Activated CD4-positive, alpha-beta memory T cell treated with anti-CD3 and anti-CD28 coated beads, Interleukin-2, amount 10 ng/mL, durations not matched to agents 7 days and 5 days (primary cell): ENCODE measurements around the gene CALD1. TPM values are rescaled to one million over a fixed set of nuclear protein-coding genes. Genes with fewer than 3 reads are reported as not detected.

ENCODE experiments used
- CTCF ChIA-PET: fragments of 350-600 bp; sonication (Branson Sonifier 250); formaldehyde crosslinking; loops from one replicate; lab custom pipeline; 2021; ENCODE audit warnings: antibody characterized with exemption, inconsistent platforms; lab: Charles Lee
- POLR2A ChIA-PET: fragments of 350-600 bp; sonication (Branson Sonifier 250); formaldehyde crosslinking; loops from one replicate; lab custom pipeline; 2021; ENCODE audit warnings: antibody characterized with exemption; lab: Charles Lee
- DNase-seq: peaks from one replicate; pipeline ENCODE4 v3.0.0-alpha.2; 2020
- H3K27ac Mint-ChIP-seq: one replicate; pipeline ENCODE4 v1.8.0; 2021; ENCODE audit warnings: mild to moderate bottlenecking, mixed read lengths
- H3K27me3 Mint-ChIP-seq: one replicate; pipeline ENCODE4 v1.8.0; 2021; ENCODE audit warnings: mixed read lengths
- H3K36me3 Mint-ChIP-seq: one replicate; pipeline ENCODE4 v1.8.0; 2021; ENCODE audit warnings: low read depth, mixed read lengths
- H3K4me1 Mint-ChIP-seq: one replicate; pipeline ENCODE4 v1.8.0; 2021; ENCODE audit warnings: mixed read lengths
- H3K4me3 Mint-ChIP-seq: one replicate; pipeline ENCODE4 v1.8.0; 2021; ENCODE audit warnings: mild to moderate bottlenecking, mixed read lengths
- H3K9me3 Mint-ChIP-seq: one replicate; pipeline ENCODE4 v1.8.0; 2021; ENCODE audit warnings: mixed read lengths
- total RNA-seq, 2 experiments: library from RNA; stranded (reverse); gene quantifications; one replicate each; pipeline ENCODE4 v1.2.3, GENCODE V29; 2021

CALD1 gene
- total RNA-seq, 2 experiments from 2014 or later: 0.38 to 0.63 TPM

GRCh38 chr7:134804854-134805253 lies 25.4 kb downstream of the CALD1 start:
- no peak overlapping the region for H3K27ac Mint-ChIP-seq
- H3K4me1 Mint-ChIP-seq: no peaks in the 10 kb centered on the region
- H3K36me3 Mint-ChIP-seq: no peaks in the 10 kb centered on the region
- H3K27me3 Mint-ChIP-seq: peaks cover 1% of the 10 kb centered on the region
- DNase-seq: no peak
- no peaks in the 10 kb centered on the region for H3K9me3 Mint-ChIP-seq
- ChIA-PET CTCF (no interaction called here), POLR2A (no interaction called here)
- no peak overlapping the region for H3K4me3 Mint-ChIP-seq

GRCh38 chr7:134806197-134806596 lies 26.8 kb downstream of the CALD1 start:
- no peaks in the 10 kb centered on the region for H3K9me3 Mint-ChIP-seq
- DNase-seq: no peak
- ChIA-PET CTCF (no interaction called here), POLR2A (no interaction called here)
- H3K36me3 Mint-ChIP-seq: no peaks in the 10 kb centered on the region
- no peak overlapping the region for H3K27ac Mint-ChIP-seq
- H3K4me3 Mint-ChIP-seq: no peak overlapping the region
- H3K27me3 Mint-ChIP-seq: peaks cover 3% of the 10 kb centered on the region
- no peaks in the 10 kb centered on the region for H3K4me1 Mint-ChIP-seq

- no peak overlapping the region for H3K4me3 Mint-ChIP-seq
- H3K27ac Mint-ChIP-seq: no peak overlapping the region
- H3K4me1 Mint-ChIP-seq: no peaks in the 10 kb centered on the region
- DNase-seq: no peak
- ChIA-PET POLR2A (no interaction called here), CTCF (interaction anchor here (1.1 kb wide), 1 partner anchor 9 kb away, joined by 3 read pairs; no protein-coding TSS in a partner anchor)
- H3K36me3 Mint-ChIP-seq: no peaks in the 10 kb centered on the region
- no peaks in the 10 kb centered on the region for H3K9me3 Mint-ChIP-seq
- peaks cover 9% of the 10 kb centered on the region for H3K27me3 Mint-ChIP-seq
These were observed 30.2 kb downstream of the CALD1 start for GRCh38 chr7:134809616-134810015.

GRCh38 chr7:134811765-134812164 lies 32.3 kb downstream of the CALD1 start:
- Mint-ChIP-seq H3K36me3 (no peaks in the 10 kb centered on the region), H3K27me3 (peaks cover 9% of the 10 kb centered on the region), H3K4me1 (no peaks in the 10 kb centered on the region), H3K9me3 (no peaks in the 10 kb centered on the region), H3K27ac (no peak overlapping the region), H3K4me3 (no peak overlapping the region)
- CTCF ChIA-PET: interaction anchor here (1.1 kb wide), 1 partner anchor 61 kb away, joined by 4 read pairs; no protein-coding TSS in a partner anchor
- no peak for DNase-seq
- POLR2A ChIA-PET: no interaction called here

GRCh38 chr7:134813663-134814396 lies 34.4 kb downstream of the CALD1 start:
- ChIA-PET CTCF (no interaction called here), POLR2A (no interaction called here)
- H3K4me3 Mint-ChIP-seq: no peak overlapping the region
- H3K9me3 Mint-ChIP-seq: no peaks in the 10 kb centered on the region
- H3K4me1 Mint-ChIP-seq: no peaks in the 10 kb centered on the region
- no peak for DNase-seq
- no peak overlapping the region for H3K27ac Mint-ChIP-seq
- no peaks in the 10 kb centered on the region for H3K36me3 Mint-ChIP-seq
- H3K27me3 Mint-ChIP-seq: peaks cover 9% of the 10 kb centered on the region

- H3K27me3 Mint-ChIP-seq: peaks cover 9% of the 10 kb centered on the region
- ChIA-PET CTCF (no interaction called here), POLR2A (no interaction called here)
- no peaks in the 10 kb centered on the region for H3K4me1 Mint-ChIP-seq
- H3K9me3 Mint-ChIP-seq: no peaks in the 10 kb centered on the region
- H3K27ac Mint-ChIP-seq: no peak overlapping the region
- no peak for DNase-seq
- no peaks in the 10 kb centered on the region for H3K36me3 Mint-ChIP-seq
- H3K4me3 Mint-ChIP-seq: no peak overlapping the region
These were observed 35.4 kb downstream of the CALD1 start for GRCh38 chr7:134814730-134815364.

- DNase-seq: no peak
- no peak overlapping the region for H3K4me3 Mint-ChIP-seq
- H3K4me1 Mint-ChIP-seq: no peaks in the 10 kb centered on the region
- H3K27me3 Mint-ChIP-seq: peaks cover 6% of the 10 kb centered on the region
- no peak overlapping the region for H3K27ac Mint-ChIP-seq
- no peaks in the 10 kb centered on the region for H3K36me3 Mint-ChIP-seq
- ChIA-PET POLR2A (no interaction called here), CTCF (no interaction called here)
- H3K9me3 Mint-ChIP-seq: no peaks in the 10 kb centered on the region
These were observed 39.3 kb downstream of the CALD1 start for GRCh38 chr7:134818613-134819345.

GRCh38 chr7:134819401-134819800 lies 40.0 kb downstream of the CALD1 start:
- no peaks in the 10 kb centered on the region for H3K9me3 Mint-ChIP-seq
- no peak overlapping the region for H3K4me3 Mint-ChIP-seq
- peaks cover 2% of the 10 kb centered on the region for H3K27me3 Mint-ChIP-seq
- no peaks in the 10 kb centered on the region for H3K36me3 Mint-ChIP-seq
- no peak overlapping the region for H3K27ac Mint-ChIP-seq
- DNase-seq: no peak
- ChIA-PET POLR2A (no interaction called here), CTCF (no interaction called here)
- no peaks in the 10 kb centered on the region for H3K4me1 Mint-ChIP-seq

- Mint-ChIP-seq H3K36me3 (no peaks in the 10 kb centered on the region), H3K9me3 (no peaks in the 10 kb centered on the region), H3K27ac (no peak overlapping the region), H3K4me1 (no peaks in the 10 kb centered on the region), H3K4me3 (no peak overlapping the region), H3K27me3 (peaks cover 2% of the 10 kb centered on the region)
- POLR2A ChIA-PET: no interaction called here
- DNase-seq: no peak
- CTCF ChIA-PET: no interaction called here
These were observed 40.9 kb downstream of the CALD1 start for GRCh38 chr7:134820295-134820694.

- Mint-ChIP-seq H3K27me3 (peaks cover 2% of the 10 kb centered on the region), H3K36me3 (no peaks in the 10 kb centered on the region), H3K27ac (no peak overlapping the region), H3K4me1 (no peaks in the 10 kb centered on the region), H3K9me3 (no peaks in the 10 kb centered on the region), H3K4me3 (no peak overlapping the region)
- DNase-seq: no peak
- ChIA-PET POLR2A (no interaction called here), CTCF (no interaction called here)
These were observed 41.3 kb downstream of the CALD1 start for GRCh38 chr7:134820778-134821177.

GRCh38 chr7:134823400-134823799 lies 44.0 kb downstream of the CALD1 start:
- Mint-ChIP-seq H3K36me3 (no peaks in the 10 kb centered on the region), H3K9me3 (no peaks in the 10 kb centered on the region), H3K4me3 (no peak overlapping the region), H3K27me3 (peaks cover 5% of the 10 kb centered on the region), H3K27ac (no peak overlapping the region), H3K4me1 (no peaks in the 10 kb centered on the region)
- DNase-seq: no peak
- CTCF ChIA-PET: no interaction called here
- POLR2A ChIA-PET: no interaction called here

- H3K4me1 Mint-ChIP-seq: no peaks in the 10 kb centered on the region
- peaks cover 5% of the 10 kb centered on the region for H3K27me3 Mint-ChIP-seq
- H3K9me3 Mint-ChIP-seq: no peaks in the 10 kb centered on the region
- DNase-seq: no peak
- no peak overlapping the region for H3K27ac Mint-ChIP-seq
- CTCF ChIA-PET: no interaction called here
- H3K36me3 Mint-ChIP-seq: no peaks in the 10 kb centered on the region
- POLR2A ChIA-PET: no interaction called here
- no peak overlapping the region for H3K4me3 Mint-ChIP-seq
These were observed 46.2 kb downstream of the CALD1 start for GRCh38 chr7:134825666-134826065.

- peaks cover 5% of the 10 kb centered on the region for H3K27me3 Mint-ChIP-seq
- CTCF ChIA-PET: no interaction called here
- POLR2A ChIA-PET: no interaction called here
- H3K36me3 Mint-ChIP-seq: no peaks in the 10 kb centered on the region
- no peak overlapping the region for H3K4me3 Mint-ChIP-seq
- no peaks in the 10 kb centered on the region for H3K4me1 Mint-ChIP-seq
- H3K27ac Mint-ChIP-seq: no peak overlapping the region
- DNase-seq: no peak
- H3K9me3 Mint-ChIP-seq: no peaks in the 10 kb centered on the region
These were observed 46.7 kb downstream of the CALD1 start for GRCh38 chr7:134826105-134826504.
